ENCODE data around the gene GALNT9.
"Not testable (repeated sequence)": the region's sequence is repeated elsewhere in the genome, so short reads cannot be mapped to it uniquely, and the experiment has no call there.

The GALNT9 gene

GRCh38 chr12:132312516-132312915 is 16.9 kb downstream of the GALNT9 start:
- DNase-seq (ENCODE audit: low spot score), result no peak

- DNase-seq (ENCODE audit: low spot score), result no peak
Observed at GRCh38 chr12:132311201-132311915, 18.0 kb downstream of the GALNT9 start.

GRCh38 chr12:132310181-132311040 is 19.0 kb downstream of the GALNT9 start:
- no peak for DNase-seq (ENCODE audit: low spot score)

GRCh38 chr12:132309596-132310086 is 19.7 kb downstream of the GALNT9 start:
- DNase-seq (ENCODE audit: low spot score), result no peak

GRCh38 chr12:132308853-132309595 is 20.4 kb downstream of the GALNT9 start:
- no peak for DNase-seq (ENCODE audit: low spot score)

- DNase-seq (ENCODE audit: low spot score), result no peak
Observed at GRCh38 chr12:132307976-132308852, 21.2 kb downstream of the GALNT9 start.

- no peak for DNase-seq (ENCODE audit: low spot score)
Observed at GRCh38 chr12:132306885-132307191, 22.6 kb downstream of the GALNT9 start.

- DNase-seq (ENCODE audit: low spot score), result no peak
Observed at GRCh38 chr12:132305991-132306884, 23.2 kb downstream of the GALNT9 start.

GRCh38 chr12:132305560-132305966 is 23.8 kb downstream of the GALNT9 start:
- DNase-seq (ENCODE audit: low spot score), result no peak

GRCh38 chr12:132304866-132305265 is 24.5 kb downstream of the GALNT9 start:
- DNase-seq (ENCODE audit: low spot score), result not testable (repeated sequence)

GRCh38 chr12:132303853-132304373 is 25.5 kb downstream of the GALNT9 start:
- DNase-seq (ENCODE audit: low spot score), result not testable (repeated sequence)

- no peak for DNase-seq (ENCODE audit: low spot score)
Observed at GRCh38 chr12:132302466-132303358, 26.7 kb downstream of the GALNT9 start.

GRCh38 chr12:132300789-132301722 is 28.3 kb downstream of the GALNT9 start:
- no peak for DNase-seq (ENCODE audit: low spot score)

- DNase-seq (ENCODE audit: low spot score), result no peak
Observed at GRCh38 chr12:132296063-132296462, 33.3 kb downstream of the GALNT9 start.

GRCh38 chr12:132295561-132295960 is 33.8 kb downstream of the GALNT9 start:
- not testable (repeated sequence) for DNase-seq (ENCODE audit: low spot score)

GRCh38 chr12:132295101-132295526 is 34.3 kb downstream of the GALNT9 start:
- no peak for DNase-seq (ENCODE audit: low spot score)

GRCh38 chr12:132294121-132295034 is 35.0 kb downstream of the GALNT9 start:
- DNase-seq (ENCODE audit: low spot score), result no peak

Data from AG08396 (cell line).